ENCODE data around the gene RASGRF1.

DNA sequence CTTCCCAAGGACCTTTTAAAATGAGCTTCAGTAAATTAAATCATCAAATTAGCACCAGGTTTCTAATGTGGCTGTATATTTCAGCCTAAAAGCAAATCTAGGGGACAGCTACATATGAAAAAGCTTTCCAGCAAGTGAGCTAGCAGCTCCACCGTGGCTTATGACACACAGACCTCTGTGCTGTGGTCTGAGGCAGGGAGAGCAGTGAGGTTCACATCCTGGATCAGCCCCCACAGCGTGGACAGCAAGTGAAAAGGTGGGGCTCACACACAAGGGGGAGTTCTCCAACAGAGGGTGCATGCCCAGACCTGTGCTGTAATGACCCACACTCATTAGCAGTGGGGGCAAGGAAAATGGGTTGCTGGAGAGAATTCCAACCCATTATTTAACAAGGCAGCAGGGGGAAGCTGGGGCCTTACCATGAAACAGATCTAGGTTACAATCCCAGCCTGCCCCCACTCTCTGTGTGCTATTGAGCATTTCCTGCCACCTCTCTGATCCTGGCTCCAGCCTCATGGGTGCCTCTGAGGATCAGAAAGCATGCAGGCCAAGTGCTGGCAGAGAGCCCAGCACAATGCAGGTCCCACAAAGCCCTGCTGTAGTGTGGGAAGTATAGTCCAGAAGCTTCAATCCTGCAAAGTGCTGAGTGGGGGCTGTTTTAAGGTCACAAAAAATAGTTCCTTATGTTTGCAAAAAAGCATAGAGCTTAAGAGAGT lies 48.2 kb downstream of the RASGRF1 start:
- TF ChIP-seq, protein P1, sequence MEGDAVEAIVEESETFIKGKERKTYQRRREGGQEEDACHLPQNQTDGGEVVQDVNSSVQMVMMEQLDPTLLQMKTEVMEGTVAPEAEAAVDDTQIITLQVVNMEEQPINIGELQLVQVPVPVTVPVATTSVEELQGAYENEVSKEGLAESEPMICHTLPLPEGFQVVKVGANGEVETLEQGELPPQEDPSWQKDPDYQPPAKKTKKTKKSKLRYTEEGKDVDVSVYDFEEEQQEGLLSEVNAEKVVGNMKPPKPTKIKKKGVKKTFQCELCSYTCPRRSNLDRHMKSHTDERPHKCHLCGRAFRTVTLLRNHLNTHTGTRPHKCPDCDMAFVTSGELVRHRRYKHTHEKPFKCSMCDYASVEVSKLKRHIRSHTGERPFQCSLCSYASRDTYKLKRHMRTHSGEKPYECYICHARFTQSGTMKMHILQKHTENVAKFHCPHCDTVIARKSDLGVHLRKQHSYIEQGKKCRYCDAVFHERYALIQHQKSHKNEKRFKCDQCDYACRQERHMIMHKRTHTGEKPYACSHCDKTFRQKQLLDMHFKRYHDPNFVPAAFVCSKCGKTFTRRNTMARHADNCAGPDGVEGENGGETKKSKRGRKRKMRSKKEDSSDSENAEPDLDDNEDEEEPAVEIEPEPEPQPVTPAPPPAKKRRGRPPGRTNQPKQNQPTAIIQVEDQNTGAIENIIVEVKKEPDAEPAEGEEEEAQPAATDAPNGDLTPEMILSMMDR (IDR thresholded peaks at IDR 0.05): no peak
- no peak for TF ChIP-seq POLR2A (IDR thresholded peaks at IDR 0.05)
- no peak for TF ChIP-seq POLR2AphosphoS5 (IDR thresholded peaks at IDR 0.05)

Data from breast epithelium (tissue), 3 donors.